Endothelial cell of umbilical vein (primary cell): ENCODE measurements around the gene SIN3A. TPM values are rescaled to one million over a fixed set of nuclear protein-coding genes. Genes with fewer than 3 reads are reported as not detected.

ENCODE experiments used
- BruUV-seq: library from RNA; stranded (reverse); fragments of 400-500 nt; replicated peaks from 2 replicates; lab custom pipeline; 2021; lab: Mats Ljungman, UMichigan
- CTCF ChIA-PET: fragments of 300-600, 350-600 bp; sonication (Branson Sonifier 250); formaldehyde crosslinking; loops from one replicate; lab custom pipeline; 2021; ENCODE audit warnings: antibody characterized with exemption, inconsistent platforms; lab: Charles Lee
- POLR2A ChIA-PET: fragments of 300-600, 350-600 bp; sonication (Branson Sonifier 250); formaldehyde crosslinking; loops from one replicate; lab custom pipeline; 2021; ENCODE audit warnings: antibody characterized with exemption, inconsistent platforms; lab: Charles Lee
- DNase-seq: peaks from one replicate; pipeline ENCODE4 v3.0.0-alpha.2; 2011; ENCODE audit warnings: low read depth, low spot score
- FAIRE-seq: peaks from 2 replicates; lab custom pipeline; 2011; peaks lifted over from hg19 to GRCh38; lab: Jason Lieb, UNC
- H2AFZ ChIP-seq: 2 replicates; pipeline ENCODE4 v1.6.0; 2012; ENCODE audit warnings: low read depth, low read length, control low read depth, inconsistent platforms
- H3K27ac ChIP-seq: 2 replicates; pipeline ENCODE4 v1.5.1; 2011; ENCODE audit warnings: low read depth, mild to moderate bottlenecking, control low read depth, low read length, moderate library complexity; ENCODE audit not compliant: insufficient read depth
- H3K27me3 ChIP-seq, 2 experiments: 2 replicates each; pipeline versions ENCODE4 v1.6.0 to v1.6.1; 2011; ENCODE audit warnings: low read length in 2 of 2, mixed read lengths in 1 of 2; ENCODE audit not compliant: control insufficient read depth in 2 of 2, insufficient read depth in 2 of 2
- H3K36me3 ChIP-seq, 2 experiments: 2 replicates in 1 of 2; 3 replicates in 1 of 2; pipeline ENCODE4 v1.5.1; 2011; ENCODE audit warnings: low read length in 2 of 2, mild to moderate bottlenecking in 1 of 2, moderate library complexity in 1 of 2; ENCODE audit not compliant: control insufficient read depth in 2 of 2, insufficient read depth in 2 of 2; ENCODE audit errors: extremely low read depth in 1 of 2
- H3K4me1 ChIP-seq: 3 replicates; pipeline ENCODE4 v1.5.1; 2011; ENCODE audit warnings: mild to moderate bottlenecking, low read length; ENCODE audit not compliant: control insufficient read depth, insufficient read depth; ENCODE audit errors: extremely low read depth
- H3K4me2 ChIP-seq: 2 replicates; pipeline ENCODE4 v1.6.1; 2011; ENCODE audit warnings: low read length, control low read depth, mixed read lengths; ENCODE audit not compliant: insufficient read depth
- H3K4me3 ChIP-seq, 3 experiments: fragments of 200-600 bp in 1 of 3; sonication (generic), shearing (Covaris generic) in 1 of 3; replicated peaks in 1 of 3; 2 replicates each; pipeline ENCODE4 v1.5.1; 2011 to 2016; ENCODE audit warnings: control low read depth in 3 of 3, low read length in 3 of 3, mild to moderate bottlenecking in 2 of 3, inconsistent platforms in 1 of 3, low read depth in 1 of 3, moderate library complexity in 1 of 3; ENCODE audit not compliant: insufficient read depth in 1 of 3
- H3K79me2 ChIP-seq: 2 replicates; pipeline ENCODE4 v1.6.0; 2012; ENCODE audit warnings: low read length, inconsistent platforms; ENCODE audit not compliant: control insufficient read depth, insufficient read depth
- H3K9ac ChIP-seq: replicated peaks from 2 replicates; pipeline ENCODE3; 2011; ENCODE audit warnings: low read length, control low read depth; ENCODE audit not compliant: insufficient read depth; ENCODE audit errors: extremely low read depth
- H3K9me1 ChIP-seq: replicated peaks from 3 replicates; pipeline ENCODE4 v1.6.0; 2011; ENCODE audit warnings: mild to moderate bottlenecking, low read length; ENCODE audit not compliant: control insufficient read depth, insufficient read depth; ENCODE audit errors: extremely low read depth
- H3K9me3 ChIP-seq: replicated peaks from 2 replicates; pipeline ENCODE4 v1.5.1; 2012; ENCODE audit warnings: low read length, inconsistent platforms; ENCODE audit not compliant: control insufficient read depth, insufficient read depth
- H4K20me1 ChIP-seq: replicated peaks from 2 replicates; pipeline ENCODE3; 2011; ENCODE audit warnings: mild to moderate bottlenecking, low read length; ENCODE audit not compliant: control insufficient read depth, insufficient read depth; ENCODE audit errors: extremely low read depth
- CTCF ChIP-seq, 2 donors: IDR thresholded peaks; 1 replicate in 1 of 2; 2 replicates in 1 of 2; pipeline ENCODE4 v1.5.1; 2011; ENCODE audit warnings: low read length in 2 of 2, mild to moderate bottlenecking in 2 of 2, moderate library complexity in 2 of 2, control low read depth in 1 of 2, inconsistent platforms in 1 of 2, low read depth in 1 of 2; ENCODE audit not compliant: insufficient read depth in 1 of 2; ENCODE audit errors: extremely low read depth in 1 of 2
- EZH2 ChIP-seq: IDR thresholded peaks from 2 replicates; pipeline ENCODE4 v1.6.1; 2012; ENCODE audit warnings: borderline replicate concordance, low read depth, mild to moderate bottlenecking, moderate library complexity, low read length, inconsistent platforms; ENCODE audit not compliant: severe bottlenecking
- FOS ChIP-seq: IDR thresholded peaks from 2 replicates; pipeline ENCODE4 v1.6.1; 2011; ENCODE audit warnings: mild to moderate bottlenecking, low read length, moderate library complexity, borderline replicate concordance; ENCODE audit not compliant: insufficient read depth
- MYC ChIP-seq: IDR thresholded peaks from one replicate; pipeline ENCODE4 v1.6.1; 2011; ENCODE audit warnings: mild to moderate bottlenecking, low read depth, low read length
- dilution Hi-C: fragments of 300-500 bp; cut with MboI; formaldehyde crosslinking; loops from one replicate; pipeline ENCODE4 v1.15.0; 2019; ENCODE audit warnings: low sequenced_read_pairs; ENCODE audit not compliant: extremely low pct_ligation_motif_present
- intact Hi-C: fragments of 100-400 bp; cut with micrococcal nuclease; formaldehyde crosslinking; loops from one replicate; pipeline ENCODE4 v1.10.0; 2022
- polyA plus RNA-seq, 4 experiments: library from polyadenylated mRNA; depleted of rRNA in 3 of 4; stranded (reverse) in 3 of 4; unstranded in 1 of 4; fragments of >200 nt; gene quantifications; 2 replicates each; pipeline versions ENCODE4 v1.2.1 to v1.2.3, GENCODE V29; 2011 to 2012; ENCODE audit warnings: missing spikeins in 1 of 4
- total RNA-seq: library from RNA; stranded (reverse); gene quantifications from 2 replicates; pipeline ENCODE4 v1.2.3, GENCODE V29; 2021

Gene SIN3A
- total and polyA plus RNA-seq, 2 donors (not counting 3 experiments of a cell fraction or from before 2014, with no cell fraction given), result 30.6 to 44.5 TPM

GRCh38 chr15:75371901-75372688 lies 79.4 kb downstream of the SIN3A start:
- no peak for DNase-seq
- dilution Hi-C loops, result no loop called here
- Histone ChIP-seq H3K9ac (no peak overlapping the region), H4K20me1 (no peaks in the 10 kb centered on the region), H3K4me3 (no peak overlapping the region), H3K4me1 (peaks cover 15% of the 10 kb centered on the region), H3K4me2 (no peak overlapping the region), H3K36me3 (peaks cover 18 to 26% of the 10 kb centered on the region in 2 experiments), H3K27me3 (no peaks in the 10 kb centered on the region), H3K9me3 (no peaks in the 10 kb centered on the region), H3K79me2 (peaks cover 9% of the 10 kb centered on the region), H2AFZ (no peak overlapping the region), H3K27ac (no peak overlapping the region), H3K9me1 (no peaks in the 10 kb centered on the region)
- ChIA-PET POLR2A (interaction anchor here (0.7 kb wide), 1 partner anchor 80 kb away, joined by 4 read pairs; the partner anchor contains the start of gene SIN3A), CTCF (interaction anchor here (0.5 to 1.3 kb wide), 2 partner anchors 8 to 495 kb away, joined by 3 read pairs; no protein-coding TSS in a partner anchor)
- TF ChIP-seq EZH2 (no peak), CTCF (IDR thresholded peaks at IDR 0.05; ENCODE audit: extremely low read depth in 1 of 2, insufficient read depth in 1 of 2, low read depth in 1 of 2, low read length in 2 of 2) (no peak), FOS (no peak), MYC (no peak)
- no TSS peak for BruUV-seq
- FAIRE-seq, result no peak
- intact Hi-C loops, result no loop called here
